HEK293 (cell line): ENCODE results near the gene RNF2.
"Not testable (repeated sequence)": the region's sequence is repeated elsewhere in the genome, so short reads cannot be mapped to it uniquely, and the experiment has no call there.

Experiments
- CTCF ChIA-PET: fragments of 350-600 bp; formaldehyde crosslinking; extraction: SDS; loops from one replicate; lab custom pipeline; 2021; ENCODE audit warnings: antibody characterized with exemption; lab: Yijun Ruan, JAX
- POLR2A ChIA-PET: fragments of 300-600 bp; formaldehyde crosslinking; extraction: SDS; loops from one replicate; lab custom pipeline; 2020; ENCODE audit warnings: antibody characterized with exemption, inconsistent platforms; lab: Yijun Ruan, JAX
- H3K27ac ChIP-seq: fragments of 200-500 bp; sonication (Bioruptor generic); 2 replicates; pipeline ENCODE4 v1.5.1; 2014; ENCODE audit warnings: low read depth, low read length, control low read depth, inconsistent platforms; ENCODE audit errors: extremely low read depth
- H3K36me3 ChIP-seq, 2 experiments: fragments of 200-500 bp in 1 of 2; sonication (Bioruptor generic) in 1 of 2; 1 replicate in 1 of 2; 2 replicates in 1 of 2; pipeline ENCODE4 v1.5.1; 2014 to 2017; ENCODE audit warnings: inconsistent platforms in 2 of 2, low read length in 2 of 2; ENCODE audit not compliant: control insufficient read depth in 2 of 2, insufficient read depth in 1 of 2
- H3K4me1 ChIP-seq: fragments of 200-500 bp; sonication (Bioruptor generic); 2 replicates; pipeline ENCODE4 v1.5.1; 2014; ENCODE audit warnings: mild to moderate bottlenecking, low read length, inconsistent platforms; ENCODE audit not compliant: control insufficient read depth, insufficient read depth
- H3K4me3 ChIP-seq: 2 replicates; pipeline ENCODE4 v1.5.1; 2011; ENCODE audit warnings: low read depth, mild to moderate bottlenecking, control low read depth, low read length, moderate library complexity
- H3K9me3 ChIP-seq: fragments of 200-500 bp; sonication (Bioruptor generic); 2 replicates; pipeline ENCODE4 v1.5.1; 2014; ENCODE audit warnings: low read depth, low read length, inconsistent platforms; ENCODE audit not compliant: control insufficient read depth, insufficient read depth
- OSR2 ChIP-seq: fragments of 450-650 bp; formaldehyde crosslinking; IDR thresholded peaks from 2 replicates; pipeline ENCODE4 v1.5.1; 2016; ENCODE audit warnings: missing biosample characterization, missing genetic modification characterization
- PRDM10 ChIP-seq: fragments of 450-650 bp; formaldehyde crosslinking; IDR thresholded peaks from 2 replicates; pipeline ENCODE4 v1.5.1; 2016; ENCODE audit warnings: missing biosample characterization, missing genetic modification characterization
- ZNF112 ChIP-seq: fragments of 450-650 bp; formaldehyde crosslinking; IDR thresholded peaks from 2 replicates; pipeline ENCODE4 v1.5.0; 2017; ENCODE audit warnings: missing biosample characterization, missing genetic modification characterization
- ZNF133 ChIP-seq: fragments of 450-650 bp; formaldehyde crosslinking; IDR thresholded peaks from 2 replicates; pipeline ENCODE4 v1.5.1; 2016; ENCODE audit warnings: missing biosample characterization, missing genetic modification characterization
- ZNF140 ChIP-seq: fragments of 450-650 bp; formaldehyde crosslinking; IDR thresholded peaks from 2 replicates; pipeline ENCODE4 v1.5.1; 2016; ENCODE audit warnings: missing biosample characterization, missing genetic modification characterization
- ZNF292 ChIP-seq: fragments of 450-650 bp; formaldehyde crosslinking; IDR thresholded peaks from 2 replicates; pipeline ENCODE4 v1.5.1; 2016; ENCODE audit warnings: low read depth, missing biosample characterization, missing genetic modification characterization, borderline replicate concordance
- ZNF311 ChIP-seq: fragments of 450-650 bp; formaldehyde crosslinking; IDR thresholded peaks from 2 replicates; pipeline ENCODE4 v1.5.1; 2017; ENCODE audit warnings: missing biosample characterization, missing genetic modification characterization, borderline replicate concordance
- ZNF37A ChIP-seq: fragments of 450-650 bp; IDR thresholded peaks from 2 replicates; pipeline ENCODE4 v1.5.1; 2018; ENCODE audit warnings: missing biosample characterization, missing genetic modification characterization
- ZNF518A ChIP-seq: fragments of 450-650 bp; formaldehyde crosslinking; conservative IDR thresholded peaks from 2 replicates; pipeline ENCODE4 v1.5.1; 2016; ENCODE audit warnings: low read depth, missing biosample characterization, missing genetic modification characterization
- ZNF529 ChIP-seq: fragments of 450-650 bp; formaldehyde crosslinking; IDR thresholded peaks from 2 replicates; pipeline ENCODE4 v1.5.1; 2017; ENCODE audit warnings: missing genetic modification characterization, missing biosample characterization; ENCODE audit not compliant: insufficient replicate concordance
- ZNF549 ChIP-seq: fragments of 450-650 bp; IDR thresholded peaks from 2 replicates; pipeline ENCODE4 v1.5.1; 2018; ENCODE audit warnings: missing biosample characterization, missing genetic modification characterization, mild to moderate bottlenecking, inconsistent platforms, moderate library complexity
- ZNF610 ChIP-seq: fragments of 450-650 bp; formaldehyde crosslinking; IDR thresholded peaks from 2 replicates; pipeline ENCODE4 v1.5.1; 2016; ENCODE audit warnings: missing biosample characterization, missing genetic modification characterization, borderline replicate concordance

Gene RNF2

GRCh38 chr1:185063719-185064118, 18.4 kb downstream of the RNF2 start:
- Histone ChIP-seq H3K4me3 (no peak overlapping the region), H3K36me3 (no peaks in the 10 kb centered on the region), H3K9me3 (no peaks in the 10 kb centered on the region), H3K27ac (no peak overlapping the region), H3K4me1 (peaks cover 5% of the 10 kb centered on the region; the same call in 1 of the 2 replicates)
- TF ChIP-seq ZNF112 (tag by site-specific recombination) (no peak), ZNF549 (tag by site-specific recombination) (0 out of 2 replicates have a peak, but pooled peaks have one; percentile 22), ZNF140 (tag by site-specific recombination) (no peak), OSR2 (tag by site-specific recombination) (no peak), ZNF311 (tag by site-specific recombination) (no peak), PRDM10 (no peak), ZNF37A (tag by site-specific recombination) (no peak), ZNF518A (tag by site-specific recombination) (no peak)
- POLR2A ChIA-PET = no interaction called here
- CTCF ChIA-PET = no interaction called here

- H3K4me1 ChIP-seq, H3K36me3 ChIP-seq, H3K4me3 ChIP-seq, H3K9me3 ChIP-seq, POLR2A ChIA-PET, H3K27ac ChIP-seq: not testable (repeated sequence)
- CTCF ChIA-PET = interaction anchor here (0.7 kb wide), 2 partner anchors 17 to 309 kb away, joined by 3 to 4 read pairs; no protein-coding TSS in a partner anchor
Measured at GRCh38 chr1:185065006-185065405, 19.6 kb downstream of the RNF2 start.

GRCh38 chr1:185066181-185066580, 20.8 kb downstream of the RNF2 start:
- Histone ChIP-seq H3K27ac (no peak overlapping the region), H3K4me3 (no peak overlapping the region), H3K36me3 (no peaks in the 10 kb centered on the region), H3K9me3 (no peaks in the 10 kb centered on the region), H3K4me1 (no peaks in the 10 kb centered on the region; the same call in 1 of the 2 replicates)
- ChIA-PET POLR2A (interaction anchor here (0.5 kb wide), 1 partner anchor 19 kb away, joined by 3 read pairs; no protein-coding TSS in a partner anchor), CTCF (interaction anchor here (0.6 to 1.2 kb wide), 2 partner anchors 22 to 104 kb away, joined by 4 read pairs; no protein-coding TSS in a partner anchor)
- TF ChIP-seq ZNF529 (tag by site-specific recombination) = no peak
- TF ChIP-seq ZNF610 (tag by site-specific recombination) = no peak
- 0 out of 2 replicates have a peak, but pooled peaks have one; percentile 22 for TF ChIP-seq ZNF133 (tag by site-specific recombination)
- no peak for TF ChIP-seq ZNF292 (tag by site-specific recombination)
- TF ChIP-seq, all 188 proteins: peak for 1
